HepG2 (cell line): ENCODE data around the gene ABCC9. TPM values are rescaled to one million over a fixed set of nuclear protein-coding genes. Genes with fewer than 3 reads are reported as not detected.

Source experiments
- ATAC-seq: fragments of 200-7000 bp; cut with Tn5 transposase; 3 replicates; pipeline ENCODE4 v1.9.1; 2020; ENCODE audit warnings: mild to moderate bottlenecking, moderate library complexity
- BruUV-seq: library from RNA; stranded (reverse); fragments of 400-500 nt; replicated peaks from 2 replicates; lab custom pipeline; 2021; lab: Mats Ljungman, UMichigan
- CTCF ChIA-PET: fragments of 300-600 bp; formaldehyde crosslinking; extraction: SDS; loops from one replicate; lab custom pipeline; 2021; ENCODE audit warnings: low total read pairs, inconsistent platforms, low intra/inter-chr PET ratio; lab: Yijun Ruan, JAX
- POLR2A ChIA-PET: fragments of 350-600 bp; sonication (Branson Sonifier 250); formaldehyde crosslinking; loops from one replicate; lab custom pipeline; 2020; ENCODE audit warnings: antibody characterized with exemption, inconsistent platforms; lab: Yijun Ruan, JAX
- DNase-seq: peaks from one replicate; pipeline ENCODE4 v3.0.0-alpha.2; 2015; ENCODE audit warnings: low spot score
- FAIRE-seq: peaks from 3 replicates; lab custom pipeline; 2011; peaks lifted over from hg19 to GRCh38; lab: Jason Lieb, UNC
- H2AFZ ChIP-seq: one replicate; pipeline ENCODE4 v1.6.1; 2011; ENCODE audit warnings: low read length, inconsistent platforms
- H3K27ac ChIP-seq: fragments of 300-600 bp; 3 replicates; pipeline ENCODE4 v1.8.0; 2011; ENCODE audit warnings: mixed run types, mild to moderate bottlenecking, mixed read lengths, low read length, inconsistent platforms; ENCODE audit not compliant: insufficient read depth; ENCODE audit errors: extremely low read length
- H3K27me3 ChIP-seq, 2 experiments: fragments of 200-600 bp in 1 of 2; 2 replicates in 1 of 2; 3 replicates in 1 of 2; pipeline versions ENCODE4 v1.6.0 to v1.8.0; 2011; ENCODE audit warnings: low read length in 2 of 2, mild to moderate bottlenecking in 2 of 2, moderate library complexity in 2 of 2, inconsistent platforms in 1 of 2; ENCODE audit not compliant: insufficient read depth in 2 of 2, control insufficient read depth in 1 of 2
- H3K36me3 ChIP-seq, 2 experiments: fragments of 200-600 bp in 1 of 2; replicated peaks in 1 of 2; 2 replicates in 1 of 2; 3 replicates in 1 of 2; pipeline versions ENCODE4 v1.5.1 to v1.8.0; 2011; ENCODE audit warnings: low read length in 2 of 2, inconsistent platforms in 1 of 2; ENCODE audit not compliant: insufficient read depth in 2 of 2, control insufficient read depth in 1 of 2
- H3K4me1 ChIP-seq: 2 replicates; pipeline ENCODE4 v1.5.1; 2012; ENCODE audit warnings: low read length, inconsistent platforms; ENCODE audit not compliant: insufficient read depth
- H3K4me2 ChIP-seq: 2 replicates; pipeline ENCODE4 v1.6.0; 2011; ENCODE audit warnings: low read depth, low read length, inconsistent platforms
- H3K4me3 ChIP-seq, 3 experiments: fragments of 200-600 bp in 1 of 3; sonication (generic), shearing (Covaris generic) in 1 of 3; replicated peaks in 1 of 3; 2 replicates each; pipeline ENCODE4 v1.5.1; 2011 to 2016; ENCODE audit warnings: low read length in 3 of 3, inconsistent platforms in 2 of 3, low read depth in 2 of 3, mild to moderate bottlenecking in 2 of 3, control low read depth in 1 of 3, mixed read lengths in 1 of 3; ENCODE audit not compliant: insufficient read depth in 1 of 3
- H3K79me2 ChIP-seq: one replicate; pipeline ENCODE4 v1.6.1; 2011; ENCODE audit warnings: low read length, inconsistent platforms; ENCODE audit not compliant: insufficient read depth
- H3K9ac ChIP-seq: 2 replicates; pipeline ENCODE4 v1.6.0; 2011; ENCODE audit warnings: mild to moderate bottlenecking, low read depth, low read length, inconsistent platforms; ENCODE audit not compliant: insufficient read depth
- H3K9me3 ChIP-seq: 2 replicates; pipeline ENCODE4 v1.5.1; 2012; ENCODE audit warnings: mild to moderate bottlenecking, low read length
- H4K20me1 ChIP-seq: 2 replicates; pipeline ENCODE4 v1.6.0; 2011; ENCODE audit warnings: inconsistent platforms, mild to moderate bottlenecking, low read length, moderate library complexity; ENCODE audit not compliant: insufficient read depth
- ATM ChIP-seq: fragments of 450-650 bp; IDR thresholded peaks from 2 replicates; pipeline ENCODE4 v1.7.1; 2017; ENCODE audit warnings: mild to moderate bottlenecking, borderline replicate concordance
- FOXM1 ChIP-seq: sonication (generic); formaldehyde crosslinking; IDR thresholded peaks from 2 replicates; pipeline ENCODE4 v1.5.0; 2020; ENCODE audit warnings: missing genetic modification reagents
- JDP2 ChIP-seq: sonication (generic); formaldehyde crosslinking; IDR thresholded peaks from 2 replicates; pipeline ENCODE4 v1.8.1; 2022; ENCODE audit warnings: missing genetic modification reagents, borderline replicate concordance
- NFIC ChIP-seq: IDR thresholded peaks from 2 replicates; pipeline ENCODE4 v1.6.1; 2012; ENCODE audit warnings: mild to moderate bottlenecking, low read length, inconsistent platforms
- SOX5 ChIP-seq: IDR thresholded peaks from 2 replicates; pipeline ENCODE4 v1.6.1; 2016; ENCODE audit warnings: borderline replicate concordance
- ZNF256 ChIP-seq: sonication (generic); formaldehyde crosslinking; conservative IDR thresholded peaks from 2 replicates; pipeline ENCODE4 v1.4.0; 2020; ENCODE audit warnings: missing genetic modification reagents
- ZNF282 ChIP-seq: fragments of 450-650 bp; IDR thresholded peaks from 2 replicates; pipeline ENCODE4 v1.6.1; 2018; ENCODE audit not compliant: partially characterized antibody
- ZNF333 ChIP-seq: sonication (generic); formaldehyde crosslinking; IDR thresholded peaks from 2 replicates; pipeline ENCODE4 v1.4.0; 2020; ENCODE audit warnings: mild to moderate bottlenecking, missing genetic modification reagents, borderline replicate concordance
- ZNF550 ChIP-seq: sonication (generic); formaldehyde crosslinking; IDR thresholded peaks from 2 replicates; pipeline ENCODE4 v1.4.0; 2020; ENCODE audit warnings: mild to moderate bottlenecking, missing genetic modification reagents, borderline replicate concordance
- ZNF615 ChIP-seq: sonication (generic); formaldehyde crosslinking; IDR thresholded peaks from 2 replicates; pipeline ENCODE4 v1.5.0; 2020; ENCODE audit warnings: mild to moderate bottlenecking, missing genetic modification reagents, borderline replicate concordance
- ZNF713 ChIP-seq: sonication (generic); formaldehyde crosslinking; IDR thresholded peaks from 2 replicates; pipeline ENCODE4 v1.4.0; 2020; ENCODE audit warnings: mild to moderate bottlenecking, missing genetic modification reagents
- WGBS: methylation state at CpG from one replicate; pipeline ENCODE4 v1.1.6; 2017; ENCODE audit warnings: low lambda C conversion rate; 5-methylcytosine and 5-hydroxymethylcytosine counted together
- in situ Hi-C: cut with HindIII; loops from 2 replicates; pipeline ENCODE4 v1.10.0; 2017; ENCODE audit warnings: low pct_unique_long_range_greater_than_20kb; ENCODE audit not compliant: extremely low pct_ligation_motif_present
- intact Hi-C: fragments of 100-400 bp; cut with micrococcal nuclease; formaldehyde crosslinking; loops from one replicate; pipeline ENCODE4 v1.10.0; 2022; ENCODE audit not compliant: unreplicated experiment
- polyA plus RNA-seq, 8 experiments: library from polyadenylated mRNA; depleted of rRNA in 3 of 8; stranded (reverse) in 7 of 8; unstranded in 1 of 8; fragments of >200 nt; fragmentation: Illumina TruSeq in 4 of 8; extraction: Trizol in 4 of 8; gene quantifications; 2 replicates each; pipeline versions ENCODE4 v1.2.1 to v1.2.3, GENCODE V29; 2011 to 2016; ENCODE audit warnings: low read depth in 4 of 8, missing spikeins in 1 of 8, mixed read lengths in 1 of 8; ENCODE audit not compliant: insufficient read depth in 1 of 8
- total RNA-seq, 5 experiments: library from RNA; depleted of rRNA; stranded (reverse); fragments of >200 nt; fragmentation: Illumina TruSeq; extraction: Trizol; gene quantifications; 2 replicates each; pipeline ENCODE4 v1.2.3, GENCODE V29; 2016; ENCODE audit warnings: low read depth in 1 of 5
- TF ChIP-seq, protein P1 (sequence below): sonication (generic); formaldehyde crosslinking; conservative IDR thresholded peaks from 2 replicates; pipeline ENCODE4 v1.8.0; 2022; ENCODE audit warnings: missing genetic modification reagents
- TF ChIP-seq, protein P2 (sequence below): sonication (generic); formaldehyde crosslinking; IDR thresholded peaks from 2 replicates; pipeline ENCODE4 v1.5.0; 2020; ENCODE audit warnings: mild to moderate bottlenecking, missing genetic modification reagents, borderline replicate concordance
- TF ChIP-seq, protein P3 (sequence below): sonication (generic); formaldehyde crosslinking; IDR thresholded peaks from 2 replicates; pipeline ENCODE4 v1.5.0; 2020; ENCODE audit warnings: mild to moderate bottlenecking, missing genetic modification reagents, moderate library complexity

Gene ABCC9
- total and polyA plus RNA-seq, 2 of the 13 experiments (the other 11 are each of a cell fraction or from before 2014, with no cell fraction given): not detected

DNA sequence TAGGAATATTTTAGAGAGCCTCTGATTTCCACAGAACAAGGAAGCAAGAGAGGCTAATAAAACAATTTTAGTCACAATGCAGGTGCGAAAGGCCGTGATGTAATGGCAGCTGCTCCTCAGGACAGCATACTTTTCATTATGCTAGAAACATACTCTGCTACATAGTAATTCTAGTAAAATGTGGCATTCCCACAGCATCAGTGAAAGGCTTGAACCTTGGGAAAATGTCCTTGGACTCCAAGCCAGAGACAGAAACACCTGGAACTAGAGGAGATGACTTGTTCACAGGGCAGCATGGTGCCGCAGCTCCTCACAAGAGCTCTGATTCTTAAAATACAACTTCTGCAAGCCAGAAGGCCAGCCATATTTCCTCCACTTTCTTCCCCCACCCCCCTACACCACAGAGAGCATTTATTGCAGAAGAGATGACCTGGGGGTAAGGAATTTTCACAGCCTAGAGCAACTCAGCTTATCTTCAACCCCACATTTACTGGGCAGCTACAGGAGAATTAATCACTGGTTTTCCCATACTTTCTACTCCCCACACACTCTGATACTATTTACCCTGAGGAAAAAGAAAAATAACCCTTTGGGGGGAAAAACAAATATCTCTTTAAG is 15.8 kb downstream of the ABCC9 start:
- Histone ChIP-seq H3K79me2 (no peaks in the 10 kb centered on the region), H3K4me3 (no peak overlapping the region), H3K27ac (no peak overlapping the region), H4K20me1 (no peaks in the 10 kb centered on the region), H3K9ac (no peak overlapping the region), H3K9me3 (no peaks in the 10 kb centered on the region), H3K4me2 (no peak overlapping the region), H3K4me1 (no peaks in the 10 kb centered on the region), H3K36me3 (no peaks in the 10 kb centered on the region), H2AFZ (no peak overlapping the region), H3K27me3 (no peaks in the 10 kb centered on the region)
- DNase-seq: no peak
- no TSS peak for BruUV-seq
- intact Hi-C loops: no loop called here
- 6% methylated on average over 3 of the region's 3 CpGs for WGBS
- ChIA-PET POLR2A (no interaction called here), CTCF (no interaction called here)
- no peak for FAIRE-seq
- no peak for ATAC-seq
- in situ Hi-C loops: no loop called here
- no peak for TF ChIP-seq ZNF333 (CRISPR knock-in tag)
- TF ChIP-seq, protein P1, sequence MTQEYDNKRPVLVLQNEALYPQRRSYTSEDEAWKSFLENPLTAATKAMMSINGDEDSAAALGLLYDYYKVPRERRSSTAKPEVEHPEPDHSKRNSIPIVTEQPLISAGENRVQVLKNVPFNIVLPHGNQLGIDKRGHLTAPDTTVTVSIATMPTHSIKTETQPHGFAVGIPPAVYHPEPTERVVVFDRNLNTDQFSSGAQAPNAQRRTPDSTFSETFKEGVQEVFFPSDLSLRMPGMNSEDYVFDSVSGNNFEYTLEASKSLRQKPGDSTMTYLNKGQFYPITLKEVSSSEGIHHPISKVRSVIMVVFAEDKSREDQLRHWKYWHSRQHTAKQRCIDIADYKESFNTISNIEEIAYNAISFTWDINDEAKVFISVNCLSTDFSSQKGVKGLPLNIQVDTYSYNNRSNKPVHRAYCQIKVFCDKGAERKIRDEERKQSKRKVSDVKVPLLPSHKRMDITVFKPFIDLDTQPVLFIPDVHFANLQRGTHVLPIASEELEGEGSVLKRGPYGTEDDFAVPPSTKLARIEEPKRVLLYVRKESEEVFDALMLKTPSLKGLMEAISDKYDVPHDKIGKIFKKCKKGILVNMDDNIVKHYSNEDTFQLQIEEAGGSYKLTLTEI (CRISPR knock-in tag): no peak
- TF ChIP-seq, protein P2, sequence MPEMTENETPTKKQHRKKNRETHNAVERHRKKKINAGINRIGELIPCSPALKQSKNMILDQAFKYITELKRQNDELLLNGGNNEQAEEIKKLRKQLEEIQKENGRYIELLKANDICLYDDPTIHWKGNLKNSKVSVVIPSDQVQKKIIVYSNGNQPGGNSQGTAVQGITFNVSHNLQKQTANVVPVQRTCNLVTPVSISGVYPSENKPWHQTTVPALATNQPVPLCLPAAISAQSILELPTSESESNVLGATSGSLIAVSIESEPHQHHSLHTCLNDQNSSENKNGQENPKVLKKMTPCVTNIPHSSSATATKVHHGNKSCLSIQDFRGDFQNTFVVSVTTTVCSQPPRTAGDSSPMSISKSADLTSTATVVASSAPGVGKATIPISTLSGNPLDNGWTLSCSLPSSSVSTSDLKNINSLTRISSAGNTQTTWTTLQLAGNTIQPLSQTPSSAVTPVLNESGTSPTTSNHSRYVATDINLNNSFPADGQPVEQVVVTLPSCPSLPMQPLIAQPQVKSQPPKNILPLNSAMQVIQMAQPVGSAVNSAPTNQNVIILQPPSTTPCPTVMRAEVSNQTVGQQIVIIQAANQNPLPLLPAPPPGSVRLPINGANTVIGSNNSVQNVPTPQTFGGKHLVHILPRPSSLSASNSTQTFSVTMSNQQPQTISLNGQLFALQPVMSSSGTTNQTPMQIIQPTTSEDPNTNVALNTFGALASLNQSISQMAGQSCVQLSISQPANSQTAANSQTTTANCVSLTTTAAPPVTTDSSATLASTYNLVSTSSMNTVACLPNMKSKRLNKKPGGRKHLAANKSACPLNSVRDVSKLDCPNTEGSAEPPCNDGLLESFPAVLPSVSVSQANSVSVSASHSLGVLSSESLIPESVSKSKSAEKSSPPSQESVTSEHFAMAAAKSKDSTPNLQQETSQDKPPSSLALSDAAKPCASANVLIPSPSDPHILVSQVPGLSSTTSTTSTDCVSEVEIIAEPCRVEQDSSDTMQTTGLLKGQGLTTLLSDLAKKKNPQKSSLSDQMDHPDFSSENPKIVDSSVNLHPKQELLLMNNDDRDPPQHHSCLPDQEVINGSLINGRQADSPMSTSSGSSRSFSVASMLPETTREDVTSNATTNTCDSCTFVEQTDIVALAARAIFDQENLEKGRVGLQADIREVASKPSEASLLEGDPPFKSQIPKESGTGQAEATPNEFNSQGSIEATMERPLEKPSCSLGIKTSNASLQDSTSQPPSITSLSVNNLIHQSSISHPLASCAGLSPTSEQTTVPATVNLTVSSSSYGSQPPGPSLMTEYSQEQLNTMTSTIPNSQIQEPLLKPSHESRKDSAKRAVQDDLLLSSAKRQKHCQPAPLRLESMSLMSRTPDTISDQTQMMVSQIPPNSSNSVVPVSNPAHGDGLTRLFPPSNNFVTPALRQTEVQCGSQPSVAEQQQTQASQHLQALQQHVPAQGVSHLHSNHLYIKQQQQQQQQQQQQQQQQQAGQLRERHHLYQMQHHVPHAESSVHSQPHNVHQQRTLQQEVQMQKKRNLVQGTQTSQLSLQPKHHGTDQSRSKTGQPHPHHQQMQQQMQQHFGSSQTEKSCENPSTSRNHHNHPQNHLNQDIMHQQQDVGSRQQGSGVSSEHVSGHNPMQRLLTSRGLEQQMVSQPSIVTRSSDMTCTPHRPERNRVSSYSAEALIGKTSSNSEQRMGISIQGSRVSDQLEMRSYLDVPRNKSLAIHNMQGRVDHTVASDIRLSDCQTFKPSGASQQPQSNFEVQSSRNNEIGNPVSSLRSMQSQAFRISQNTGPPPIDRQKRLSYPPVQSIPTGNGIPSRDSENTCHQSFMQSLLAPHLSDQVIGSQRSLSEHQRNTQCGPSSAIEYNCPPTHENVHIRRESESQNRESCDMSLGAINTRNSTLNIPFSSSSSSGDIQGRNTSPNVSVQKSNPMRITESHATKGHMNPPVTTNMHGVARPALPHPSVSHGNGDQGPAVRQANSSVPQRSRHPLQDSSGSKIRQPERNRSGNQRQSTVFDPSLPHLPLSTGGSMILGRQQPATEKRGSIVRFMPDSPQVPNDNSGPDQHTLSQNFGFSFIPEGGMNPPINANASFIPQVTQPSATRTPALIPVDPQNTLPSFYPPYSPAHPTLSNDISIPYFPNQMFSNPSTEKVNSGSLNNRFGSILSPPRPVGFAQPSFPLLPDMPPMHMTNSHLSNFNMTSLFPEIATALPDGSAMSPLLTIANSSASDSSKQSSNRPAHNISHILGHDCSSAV: no peak
- no peak for TF ChIP-seq JDP2
- TF ChIP-seq ZNF550 (CRISPR knock-in tag): no peak
- TF ChIP-seq ZNF713 (CRISPR knock-in tag): no peak
- no peak for TF ChIP-seq ZNF282
- no peak for TF ChIP-seq ATM
- TF ChIP-seq SOX5 (CRISPR knock-in tag): no peak
- no peak for TF ChIP-seq FOXM1 (CRISPR knock-in tag)
- TF ChIP-seq, protein P3, sequence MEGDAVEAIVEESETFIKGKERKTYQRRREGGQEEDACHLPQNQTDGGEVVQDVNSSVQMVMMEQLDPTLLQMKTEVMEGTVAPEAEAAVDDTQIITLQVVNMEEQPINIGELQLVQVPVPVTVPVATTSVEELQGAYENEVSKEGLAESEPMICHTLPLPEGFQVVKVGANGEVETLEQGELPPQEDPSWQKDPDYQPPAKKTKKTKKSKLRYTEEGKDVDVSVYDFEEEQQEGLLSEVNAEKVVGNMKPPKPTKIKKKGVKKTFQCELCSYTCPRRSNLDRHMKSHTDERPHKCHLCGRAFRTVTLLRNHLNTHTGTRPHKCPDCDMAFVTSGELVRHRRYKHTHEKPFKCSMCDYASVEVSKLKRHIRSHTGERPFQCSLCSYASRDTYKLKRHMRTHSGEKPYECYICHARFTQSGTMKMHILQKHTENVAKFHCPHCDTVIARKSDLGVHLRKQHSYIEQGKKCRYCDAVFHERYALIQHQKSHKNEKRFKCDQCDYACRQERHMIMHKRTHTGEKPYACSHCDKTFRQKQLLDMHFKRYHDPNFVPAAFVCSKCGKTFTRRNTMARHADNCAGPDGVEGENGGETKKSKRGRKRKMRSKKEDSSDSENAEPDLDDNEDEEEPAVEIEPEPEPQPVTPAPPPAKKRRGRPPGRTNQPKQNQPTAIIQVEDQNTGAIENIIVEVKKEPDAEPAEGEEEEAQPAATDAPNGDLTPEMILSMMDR (CRISPR knock-in tag): no peak
- TF ChIP-seq ZNF615: no peak
- TF ChIP-seq ZNF256 (CRISPR knock-in tag): no peak
- no peak for TF ChIP-seq NFIC
